Measurements from ENCODE around the gene UBLCP1. TPM values are rescaled to one million over a fixed set of nuclear protein-coding genes. Genes with fewer than 3 reads are reported as not detected.
"Not testable (repeated sequence)": the region's sequence is repeated elsewhere in the genome, so short reads cannot be mapped to it uniquely, and the experiment has no call there.

Gene UBLCP1
- total and polyA plus RNA-seq, 2 of the 8 experiments (the other 6 are each of a cell fraction or from before 2014, with no cell fraction given) = 13.0 to 40.9 TPM

DNA sequence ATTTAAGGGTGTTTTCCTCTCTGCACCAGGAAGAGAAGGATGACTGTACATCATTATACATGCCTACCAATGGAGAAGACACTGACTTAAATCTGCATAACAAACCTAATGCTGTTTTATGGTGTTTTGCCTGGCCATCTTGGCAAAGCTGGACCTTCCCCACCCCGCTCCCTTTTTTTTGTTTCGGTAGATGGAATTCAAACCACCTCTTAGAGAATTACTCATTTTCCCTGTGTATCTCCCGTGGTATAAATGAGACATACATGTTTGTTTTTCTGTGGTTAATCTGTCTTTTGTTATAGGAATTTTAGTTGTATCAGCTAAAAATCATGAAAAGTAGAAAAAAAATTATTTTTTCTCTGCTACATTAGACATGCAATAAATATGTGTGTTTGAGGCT lies 38.4 kb downstream of the UBLCP1 start (continued):
- no peak for TF ChIP-seq NANOG (IDR thresholded peaks at IDR 0.05; ENCODE audit: insufficient read depth, low read depth, low read length, poor library complexity, severe bottlenecking)
- no peak for TF ChIP-seq BCL11A (IDR thresholded peaks at IDR 0.05; ENCODE audit: low read depth in 2 of 2, low read length in 2 of 2)
- TF ChIP-seq BACH1 (IDR thresholded peaks at IDR 0.05; ENCODE audit: low read length) = no peak
- TF ChIP-seq SIN3A (conservative IDR thresholded peaks at IDR 0.05 in 1 of 2, IDR thresholded peaks at IDR 0.05 in 1 of 2; ENCODE audit: low read depth in 1 of 2, low read length in 2 of 2) = no peak
- no peak for TF ChIP-seq CHD1 (IDR thresholded peaks at IDR 0.05; ENCODE audit: low read depth, low read length)
- TF ChIP-seq SAP30 (IDR thresholded peaks at IDR 0.05; ENCODE audit: insufficient read depth, insufficient replicate concordance, low read length) = no peak

DNA sequence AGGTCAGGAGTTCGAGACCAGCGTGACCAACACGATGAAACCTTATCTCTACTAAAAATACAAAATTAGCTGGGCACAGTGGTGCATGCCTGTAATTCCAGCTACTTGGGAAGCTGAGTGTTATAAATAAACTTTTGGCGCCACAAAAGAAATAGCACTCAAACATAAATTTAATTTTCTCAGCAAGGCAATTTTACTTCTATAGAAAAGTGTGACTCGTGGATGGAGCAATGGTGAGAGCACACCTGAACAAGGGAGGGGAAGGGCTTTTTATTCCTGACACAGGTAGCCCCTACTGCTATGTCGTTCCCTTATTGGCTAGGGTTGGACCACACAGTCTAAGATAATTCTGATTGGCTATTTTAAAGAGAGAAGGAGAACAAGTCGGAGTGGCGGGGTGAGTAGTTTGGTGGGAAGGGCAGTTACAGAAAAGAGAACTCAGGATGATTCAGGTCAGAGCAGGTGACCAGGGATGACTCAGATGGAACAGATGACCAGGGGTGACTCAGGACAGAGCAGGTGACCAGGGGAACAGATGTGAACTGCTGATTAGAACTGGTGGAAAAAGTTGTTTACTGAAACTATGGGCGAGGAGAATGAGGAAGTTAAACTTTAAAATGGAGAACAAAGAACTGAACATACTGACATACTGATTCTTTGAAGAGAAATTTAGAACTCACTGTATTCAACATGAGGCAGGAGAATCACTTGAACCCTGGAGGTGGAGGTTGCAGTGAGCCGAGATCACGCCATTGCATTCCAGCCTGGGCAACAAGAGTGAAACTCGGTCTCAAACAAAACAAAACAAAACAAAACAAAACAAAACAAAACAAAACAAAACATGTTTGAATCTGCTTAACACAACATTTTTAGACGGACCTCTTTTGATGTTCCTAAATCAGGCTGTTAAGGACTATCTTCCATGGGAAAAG lies 39.1 kb downstream of the UBLCP1 start:
- H2AFZ ChIP-seq (ENCODE audit: low read length); DNase-seq (ENCODE audit: low read depth in 1 of 2, low spot score in 2 of 2): not testable (repeated sequence)
- CTCF ChIA-PET (ENCODE audit: partially characterized antibody) = interaction anchor here (2.0 kb wide), 1 partner anchor 685 kb away, joined by 4 read pairs; no protein-coding TSS in a partner anchor

More for the DNA sequence above, 39.1 kb downstream of the UBLCP1 start:
- peaks cover 5 to 12% of the 10 kb centered on the region in 2 experiments; a peak in 2 of 4 replicates for H3K9me3 ChIP-seq (ENCODE audit: insufficient read depth in 2 of 2, low read depth in 1 of 2, low read length in 1 of 2)
- H2BK5ac ChIP-seq (ENCODE audit: low read depth, low read length); H2AK5ac ChIP-seq (ENCODE audit: low read depth, low read length); H3K23me2 ChIP-seq (ENCODE audit: low read depth, low read length); H2BK120ac ChIP-seq (replicated peaks; ENCODE audit: low read depth, low read length); H3K9ac ChIP-seq (replicated peaks in 1 of 4; ENCODE audit: extremely low read depth in 1 of 4, low read depth in 3 of 4, low read length in 3 of 4); H3K27me3 ChIP-seq (replicated peaks in 1 of 4; ENCODE audit: control insufficient read depth in 3 of 4, extremely low read depth in 1 of 4, insufficient read depth in 3 of 4, low read length in 3 of 4); H3K79me2 ChIP-seq (ENCODE audit: control insufficient read depth in 1 of 2, insufficient read depth in 2 of 2, low read length in 2 of 2); H3K4me2 ChIP-seq (ENCODE audit: insufficient read depth in 1 of 2, low read depth in 2 of 2, low read length in 2 of 2); H2BK15ac ChIP-seq (ENCODE audit: low read length); H3K4ac ChIP-seq (replicated peaks; ENCODE audit: insufficient read length, low read depth, low read length); H2BK12ac ChIP-seq (ENCODE audit: low read depth, low read length); H4K91ac ChIP-seq (replicated peaks; ENCODE audit: insufficient read length, low read length); H3K4me3 ChIP-seq (ENCODE audit: extremely low read depth in 1 of 4, insufficient read depth in 2 of 4, low read depth in 3 of 4, low read length in 4 of 4); H2BK20ac ChIP-seq (ENCODE audit: low read length); FAIRE-seq; H3K27ac ChIP-seq (ENCODE audit: low read depth, low read length); H3K56ac ChIP-seq (replicated peaks; ENCODE audit: insufficient read length, low read depth, low read length); H3K14ac ChIP-seq (ENCODE audit: insufficient read length); H3K23ac ChIP-seq (ENCODE audit: insufficient read length); H4K5ac ChIP-seq (ENCODE audit: insufficient read length, low read depth, low read length); H3K18ac ChIP-seq (ENCODE audit: extremely low read depth, low read length); H4K20me1 ChIP-seq (replicated peaks in 1 of 2; ENCODE audit: control insufficient read depth in 1 of 2, insufficient read depth in 2 of 2, low read length in 2 of 2); H3K36me3 ChIP-seq (ENCODE audit: control insufficient read depth in 2 of 4, insufficient read depth in 4 of 4, low read length in 3 of 4); H3K79me1 ChIP-seq (ENCODE audit: low read depth, low read length); H3K4me1 ChIP-seq (replicated peaks in 1 of 4; ENCODE audit: control insufficient read depth in 3 of 4, insufficient read depth in 4 of 4, low read length in 3 of 4); POLR2A ChIA-PET (ENCODE audit: partially characterized antibody); H4K8ac ChIP-seq (ENCODE audit: extremely low read depth, insufficient read depth, low read length): not testable (repeated sequence)
- WGBS, 2 experiments (ENCODE audit: extremely low coverage in 1 of 2, insufficient coverage in 1 of 2, insufficient read length in 1 of 2, insufficient replicate concordance in 2 of 2, low coverage in 1 of 2, low lambda C conversion rate in 2 of 2, missing lambda C conversion rate in 1 of 2) = 94% methylated on average over 13 of the region's 13 CpGs; no CpG with 5 or more reads in 1 of the 2 experiments

Measured in H1 (cell line).